GM19351 (cell line): ENCODE measurements around the gene WNT5A.

ENCODE experiments used
- ATAC-seq: cut with Tn5 transposase; IDR thresholded peaks from one replicate; pipeline ENCODE4 v1.9.1; 2021; ENCODE audit warnings: mild to moderate bottlenecking, moderate library complexity; ENCODE audit not compliant: unreplicated experiment

The WNT5A gene

DNA sequence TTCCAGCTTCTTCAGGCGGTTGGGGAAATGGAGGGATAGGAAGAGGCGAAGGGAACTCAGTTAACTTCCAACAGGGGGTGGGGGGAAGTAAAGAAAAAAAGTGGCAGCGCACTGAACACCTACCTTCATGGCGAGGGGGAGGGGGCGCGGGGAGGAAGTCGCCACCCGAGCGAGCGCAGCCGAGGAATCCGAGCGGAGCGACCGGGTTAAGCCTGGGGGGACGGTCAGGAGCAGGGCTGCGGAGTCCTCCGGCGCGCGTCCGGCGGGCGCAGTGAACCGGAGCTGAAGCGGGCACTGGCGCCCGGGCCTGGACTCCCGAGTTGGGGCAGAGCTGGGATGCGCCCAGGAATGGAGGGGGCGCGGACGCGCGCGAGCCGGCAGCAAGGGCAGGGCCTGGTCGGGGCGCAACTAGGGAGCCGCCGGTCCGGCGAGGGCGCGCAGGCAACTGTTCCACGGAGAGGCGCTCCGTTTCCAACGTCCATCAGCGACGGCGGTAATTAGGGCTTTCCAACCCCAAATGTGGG is at the start of gene WNT5A:
TSS of gene WNT5A (minus strand) at position 450 of the 524 bp plus-strand sequence. CDS start at position 129, 321 bp downstream.
- ATAC-seq = no peak

GRCh38 chr3:55534876-55535275 is 47.8 kb upstream of the WNT5A start:
- no peak for ATAC-seq

DNA sequence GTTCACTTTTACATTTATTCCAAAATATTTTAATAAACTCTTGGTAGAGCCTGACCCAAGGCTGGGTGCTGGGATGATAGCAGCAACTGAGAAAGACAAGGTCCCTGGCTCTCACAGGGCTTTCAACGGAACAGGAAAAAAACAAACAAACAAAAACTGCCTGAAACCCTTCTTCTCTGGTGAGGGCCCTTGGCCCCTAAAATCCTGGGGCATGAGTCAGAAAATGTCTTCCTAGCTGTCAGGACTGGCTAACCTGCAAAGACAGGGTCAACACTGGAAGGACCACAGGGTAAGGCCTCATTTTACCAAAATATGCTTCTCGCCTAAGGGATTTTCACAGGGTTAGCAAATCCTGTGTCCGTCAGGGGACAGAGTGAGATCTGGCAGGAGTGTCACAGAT is 45.7 kb upstream of the WNT5A start:
- ATAC-seq = no peak

- ATAC-seq = no peak
These were observed 44.2 kb upstream of the WNT5A start for GRCh38 chr3:55531321-55531720.

GRCh38 chr3:55527361-55527760 is 40.3 kb upstream of the WNT5A start:
- no peak for ATAC-seq

DNA sequence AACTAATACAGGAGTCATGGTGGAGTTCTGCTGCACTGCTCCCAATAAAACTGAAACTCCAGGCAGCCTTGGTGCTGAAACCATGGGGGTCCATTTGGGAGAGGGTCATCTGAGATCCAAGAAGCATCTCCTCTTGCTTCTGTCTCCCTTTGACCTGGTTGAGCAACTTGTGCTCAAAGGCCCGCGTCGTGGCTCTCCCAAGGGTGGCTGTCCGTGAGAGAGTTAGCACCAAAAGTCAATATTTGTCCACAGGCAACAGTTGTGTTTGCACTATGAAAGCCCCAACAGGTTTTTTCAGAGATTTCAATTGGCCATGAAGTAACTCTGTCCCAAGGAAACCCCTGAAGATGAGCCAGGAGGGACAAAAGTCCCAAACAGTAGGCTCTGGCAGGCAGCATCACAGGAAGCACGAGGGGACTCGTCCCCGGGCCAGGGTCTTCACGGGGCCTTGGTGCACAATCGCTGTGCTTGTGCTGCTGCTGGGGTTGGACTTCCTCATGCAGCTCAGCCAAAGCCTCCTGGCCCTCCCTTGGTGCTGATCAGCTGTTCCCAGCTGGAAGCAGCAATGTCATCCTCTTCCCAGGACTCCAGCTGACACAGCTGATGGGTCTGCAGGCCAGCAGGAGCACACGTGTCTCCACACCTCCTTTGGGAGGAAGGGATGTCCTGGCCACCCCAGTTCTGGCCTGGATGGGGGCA is 39.4 kb upstream of the WNT5A start:
- no peak for ATAC-seq

DNA sequence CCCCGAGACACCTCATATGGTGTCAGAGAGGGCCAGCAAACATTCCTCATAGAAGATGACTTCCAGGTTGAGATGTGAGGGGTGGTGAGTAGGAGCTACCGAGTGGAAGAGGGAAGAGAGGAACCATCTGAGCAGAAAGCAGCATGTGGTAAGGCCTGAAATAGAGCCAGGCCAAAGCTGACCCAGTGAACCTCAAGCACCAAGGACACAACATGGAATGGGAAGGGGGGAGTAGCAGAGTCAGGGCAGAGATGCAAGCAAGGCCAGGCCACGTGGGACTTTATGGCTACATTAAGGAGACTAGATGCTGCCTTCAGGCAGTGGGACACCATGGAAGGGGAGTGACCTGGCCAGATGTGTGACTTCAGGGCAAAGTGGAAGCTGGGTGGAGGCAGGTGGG is 38.3 kb upstream of the WNT5A start:
- no peak for ATAC-seq

GRCh38 chr3:55524565-55525244 is 37.6 kb upstream of the WNT5A start:
- ATAC-seq = no peak

DNA sequence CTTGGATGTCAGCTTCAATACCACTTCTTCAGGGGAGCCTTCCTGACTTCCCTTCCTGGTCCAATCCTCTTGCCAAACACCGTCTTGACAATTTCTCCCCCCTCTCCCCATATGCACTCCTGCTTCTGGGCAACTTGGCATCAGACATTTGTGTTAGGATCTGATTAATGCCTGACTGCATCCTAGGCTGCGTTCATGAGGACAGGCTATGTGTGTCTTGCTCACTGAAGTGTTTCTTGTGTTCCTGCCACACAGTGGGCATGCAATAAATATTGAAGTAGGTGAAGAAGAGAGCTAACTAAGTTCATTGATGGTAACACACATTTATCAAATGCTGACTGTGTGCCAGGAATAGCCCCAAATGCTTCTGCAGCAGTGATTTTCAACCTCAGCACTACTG is 36.4 kb upstream of the WNT5A start:
- no peak for ATAC-seq

DNA sequence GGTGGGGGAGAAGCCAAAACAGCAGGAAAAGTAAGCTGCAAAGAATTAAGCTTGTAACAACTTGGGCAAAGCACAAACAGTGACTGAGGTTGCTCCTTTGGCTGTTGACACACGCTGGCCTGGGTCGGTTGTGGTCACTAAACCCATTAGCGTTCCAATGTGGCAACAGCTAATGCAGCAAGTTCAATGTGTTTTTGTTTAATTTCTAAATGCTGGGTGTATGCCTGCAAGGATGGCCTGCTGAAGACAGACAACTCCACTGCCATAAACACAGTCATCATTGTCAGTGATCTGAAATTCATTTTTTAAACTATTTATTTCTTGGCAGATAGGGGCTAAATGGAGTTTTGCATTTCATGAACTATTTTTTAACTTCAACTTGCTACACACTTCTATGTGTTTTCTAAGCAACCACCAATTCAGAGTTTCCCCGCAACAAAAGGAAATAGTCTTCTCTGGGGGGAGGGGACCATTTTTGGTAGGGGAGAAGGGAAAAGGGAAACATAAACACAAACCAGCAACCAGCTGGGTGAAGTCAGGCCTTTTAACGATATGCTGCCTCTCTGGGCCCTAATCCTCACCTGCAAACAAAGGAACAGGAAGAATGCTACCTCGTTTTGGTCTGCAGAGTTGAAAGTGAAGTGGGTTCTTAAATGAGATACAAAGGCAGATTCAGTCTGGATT is 34.8 kb upstream of the WNT5A start:
- ATAC-seq = no peak

DNA sequence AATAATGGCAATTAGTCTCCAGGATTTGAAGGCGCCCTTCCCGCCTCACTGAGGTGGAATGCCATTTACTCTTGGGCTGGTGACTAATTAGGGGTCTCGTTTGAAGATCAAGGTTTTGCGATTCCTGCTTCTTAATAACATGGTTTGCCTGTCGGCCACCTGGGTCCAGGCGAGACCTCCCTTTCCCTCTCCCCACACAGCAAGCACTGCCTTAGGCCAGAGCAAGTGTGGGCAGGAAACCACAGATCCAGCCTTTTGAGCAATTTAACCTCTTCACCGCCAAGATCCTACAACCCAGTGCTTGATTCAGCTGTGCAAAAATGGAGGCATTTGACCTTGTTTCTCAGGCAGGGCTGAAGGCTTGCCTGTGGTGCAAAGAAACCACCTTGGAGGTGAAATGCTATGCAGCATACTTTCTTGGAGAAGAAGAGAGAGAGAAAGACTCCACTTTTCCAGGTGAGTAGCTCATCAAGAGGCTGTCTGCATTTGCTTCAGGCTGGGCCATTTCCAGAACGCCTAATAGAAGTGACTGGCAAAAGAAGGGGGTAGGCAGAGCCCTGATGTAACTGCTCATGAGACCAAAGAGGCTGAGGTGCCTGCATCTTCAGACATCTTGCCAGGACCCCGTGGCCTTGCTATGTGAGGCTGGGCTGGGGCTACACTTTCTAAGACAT is 34.1 kb upstream of the WNT5A start:
- no peak for ATAC-seq

GRCh38 chr3:55519019-55519418 is 31.9 kb upstream of the WNT5A start:
- ATAC-seq = no peak

DNA sequence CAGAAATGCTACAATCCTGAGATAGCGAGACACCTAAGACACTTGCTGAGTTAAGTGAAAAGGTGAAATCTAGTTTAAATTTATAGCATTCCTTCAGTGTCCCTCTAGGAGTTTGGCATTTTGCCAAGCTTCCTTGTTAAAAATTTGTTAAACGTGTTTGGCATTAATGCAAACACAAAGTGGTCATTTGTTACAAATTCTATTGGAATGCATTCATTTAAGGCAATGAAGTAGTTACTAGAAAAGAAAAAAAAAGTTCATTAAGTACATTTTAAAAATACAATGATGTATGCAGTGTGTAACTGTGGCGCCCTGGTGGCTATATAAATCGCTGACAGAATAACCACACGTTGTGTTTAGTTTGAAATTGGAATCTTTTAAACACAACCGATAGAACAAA is 31.3 kb upstream of the WNT5A start:
- no peak for ATAC-seq

- ATAC-seq = no peak
These were observed 29.4 kb upstream of the WNT5A start for GRCh38 chr3:55516392-55517030.

DNA sequence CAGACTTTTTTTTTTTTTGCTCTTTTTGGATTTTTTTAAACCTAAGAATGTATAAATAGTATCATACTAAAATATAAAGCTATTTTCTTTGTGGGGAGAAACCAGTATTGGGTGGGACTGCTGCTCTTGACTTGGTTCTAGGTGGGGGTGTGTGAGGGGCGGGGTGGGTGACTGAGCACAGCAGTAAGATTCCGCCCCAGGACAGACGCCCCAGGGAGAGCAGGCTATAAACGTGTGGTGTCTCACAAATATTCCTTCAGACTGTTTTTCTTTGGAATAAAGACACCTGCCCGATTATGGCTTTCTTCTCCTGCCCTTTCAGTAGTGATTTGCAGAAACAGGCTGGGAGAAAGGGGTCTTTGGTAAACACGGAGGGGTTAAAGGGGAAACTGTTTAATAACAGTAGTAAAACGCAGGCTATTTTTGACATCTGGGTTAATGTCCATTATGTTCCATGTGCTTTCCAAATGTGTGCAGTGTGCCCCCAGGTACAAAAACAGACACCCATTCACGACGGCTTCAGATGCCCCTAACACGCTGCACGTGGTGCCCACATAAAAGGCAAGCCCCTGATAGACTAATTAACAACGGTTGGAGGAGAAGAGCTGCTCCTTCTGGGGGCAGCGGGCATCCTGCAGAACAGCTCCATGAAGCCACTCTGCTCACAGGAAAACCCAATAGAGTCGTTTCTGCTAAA is 28.6 kb upstream of the WNT5A start:
- ATAC-seq = no peak

GRCh38 chr3:55514962-55515361 is 27.9 kb upstream of the WNT5A start:
- ATAC-seq = no peak

GRCh38 chr3:55512571-55513343 is 25.7 kb upstream of the WNT5A start:
- ATAC-seq = no peak

- no peak for ATAC-seq
These were observed 24.9 kb upstream of the WNT5A start for GRCh38 chr3:55511895-55512570.

DNA sequence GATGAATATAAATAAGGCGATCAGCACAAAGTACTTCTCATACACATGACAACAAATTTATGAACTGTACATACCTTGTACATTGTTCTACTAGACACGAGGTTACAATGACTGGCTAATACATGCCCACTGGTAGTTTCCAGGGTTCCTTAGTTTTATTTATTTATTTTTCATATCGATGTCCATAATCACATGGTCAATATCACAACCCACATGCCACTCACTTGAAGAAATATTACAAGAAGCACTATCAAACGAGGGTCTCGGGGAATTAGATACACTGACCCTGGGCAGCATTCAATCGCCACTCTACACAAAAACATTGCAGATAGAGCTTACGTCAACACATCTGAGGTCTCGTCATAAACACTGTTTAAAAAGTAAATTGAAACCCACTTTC is 21.2 kb upstream of the WNT5A start:
- ATAC-seq = no peak
